ENCODE measurements around the gene FAP. TPM values are rescaled to one million over a fixed set of nuclear protein-coding genes. Genes with fewer than 3 reads are reported as not detected.
A peak's percentile ranks its signal among the peaks of the same experiment; 100 is the strongest.

The FAP gene
- total RNA-seq, 1 experiment from 2014 or later: 0.61 TPM

DNA sequence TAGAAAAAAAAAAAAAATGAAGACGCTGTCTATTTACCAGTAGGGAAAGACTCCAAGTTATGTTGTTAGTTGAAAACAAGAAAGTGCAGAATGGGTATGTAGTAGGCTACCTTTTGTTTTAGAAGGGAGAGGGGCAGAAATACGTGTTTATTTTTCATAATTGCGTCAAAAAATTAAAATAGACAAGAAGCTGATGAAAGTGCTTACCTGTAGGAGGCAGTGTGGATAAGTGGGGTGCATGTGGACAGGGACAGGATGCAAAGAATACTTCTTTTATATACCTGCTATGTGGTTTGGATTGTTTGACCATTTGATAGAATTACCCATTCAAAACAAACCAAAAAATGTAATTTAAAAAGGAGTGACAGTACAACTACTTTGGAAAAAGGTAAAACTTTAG lies 88.2 kb downstream of the FAP start:
- H3K4me1 Mint-ChIP-seq (ENCODE audit: low read depth, unreplicated experiment): peaks cover 9% of the 10 kb centered on the region
- no peaks in the 10 kb centered on the region for H3K27me3 Mint-ChIP-seq (ENCODE audit: unreplicated experiment)
- TF ChIP-seq, protein P1, sequence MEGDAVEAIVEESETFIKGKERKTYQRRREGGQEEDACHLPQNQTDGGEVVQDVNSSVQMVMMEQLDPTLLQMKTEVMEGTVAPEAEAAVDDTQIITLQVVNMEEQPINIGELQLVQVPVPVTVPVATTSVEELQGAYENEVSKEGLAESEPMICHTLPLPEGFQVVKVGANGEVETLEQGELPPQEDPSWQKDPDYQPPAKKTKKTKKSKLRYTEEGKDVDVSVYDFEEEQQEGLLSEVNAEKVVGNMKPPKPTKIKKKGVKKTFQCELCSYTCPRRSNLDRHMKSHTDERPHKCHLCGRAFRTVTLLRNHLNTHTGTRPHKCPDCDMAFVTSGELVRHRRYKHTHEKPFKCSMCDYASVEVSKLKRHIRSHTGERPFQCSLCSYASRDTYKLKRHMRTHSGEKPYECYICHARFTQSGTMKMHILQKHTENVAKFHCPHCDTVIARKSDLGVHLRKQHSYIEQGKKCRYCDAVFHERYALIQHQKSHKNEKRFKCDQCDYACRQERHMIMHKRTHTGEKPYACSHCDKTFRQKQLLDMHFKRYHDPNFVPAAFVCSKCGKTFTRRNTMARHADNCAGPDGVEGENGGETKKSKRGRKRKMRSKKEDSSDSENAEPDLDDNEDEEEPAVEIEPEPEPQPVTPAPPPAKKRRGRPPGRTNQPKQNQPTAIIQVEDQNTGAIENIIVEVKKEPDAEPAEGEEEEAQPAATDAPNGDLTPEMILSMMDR (IDR thresholded peaks at IDR 0.05; ENCODE audit: unreplicated experiment): no peak
- DNase-seq: no peak
- no peak overlapping the region for H3K4me3 Mint-ChIP-seq (ENCODE audit: low read depth, unreplicated experiment)
- intact Hi-C loops (cut with micrococcal nuclease; ENCODE audit: unreplicated experiment): no loop called here
- no TSS peak for BruUV-seq (replicated peaks)
- CTCF ChIA-PET: interaction anchor here (0.6 to 1.1 kb wide), 4 partner anchors 11 to 164 kb away, joined by 3 to 7 read pairs (median 3); partner anchors contain the start of gene IFIH1
- no peaks in the 10 kb centered on the region for H3K36me3 Mint-ChIP-seq (ENCODE audit: insufficient read depth, unreplicated experiment)
- H3K9me3 Mint-ChIP-seq (ENCODE audit: low read depth, unreplicated experiment): no peaks in the 10 kb centered on the region
- H3K27ac Mint-ChIP-seq (ENCODE audit: unreplicated experiment): no peak overlapping the region

GRCh38 chr2:162153608-162154224 lies 89.5 kb downstream of the FAP start:
- Mint-ChIP-seq H3K27ac (ENCODE audit: unreplicated experiment) (no peak overlapping the region), H3K4me3 (ENCODE audit: low read depth, unreplicated experiment) (peak overlapping the region; percentile 29), H3K4me1 (ENCODE audit: low read depth, unreplicated experiment) (peaks cover 9% of the 10 kb centered on the region), H3K9me3 (ENCODE audit: low read depth, unreplicated experiment) (no peaks in the 10 kb centered on the region), H3K27me3 (ENCODE audit: unreplicated experiment) (no peaks in the 10 kb centered on the region), H3K36me3 (ENCODE audit: insufficient read depth, unreplicated experiment) (no peaks in the 10 kb centered on the region)
- no TSS peak for BruUV-seq (replicated peaks)
- TF ChIP-seq, protein P1 (IDR thresholded peaks at IDR 0.05; ENCODE audit: unreplicated experiment): peak; percentile 77
- intact Hi-C loops (cut with micrococcal nuclease; ENCODE audit: unreplicated experiment): loop anchor here (1.0 kb wide), 2 partner anchors 68 to 148 kb away; no protein-coding TSS in a partner anchor
- DNase-seq: peak; percentile 77
- CTCF ChIA-PET: interaction anchor here (0.5 to 1.6 kb wide), 5 partner anchors 26 to 168 kb away, joined by 3 to 25 read pairs (median 3); no protein-coding TSS in a partner anchor

DNA sequence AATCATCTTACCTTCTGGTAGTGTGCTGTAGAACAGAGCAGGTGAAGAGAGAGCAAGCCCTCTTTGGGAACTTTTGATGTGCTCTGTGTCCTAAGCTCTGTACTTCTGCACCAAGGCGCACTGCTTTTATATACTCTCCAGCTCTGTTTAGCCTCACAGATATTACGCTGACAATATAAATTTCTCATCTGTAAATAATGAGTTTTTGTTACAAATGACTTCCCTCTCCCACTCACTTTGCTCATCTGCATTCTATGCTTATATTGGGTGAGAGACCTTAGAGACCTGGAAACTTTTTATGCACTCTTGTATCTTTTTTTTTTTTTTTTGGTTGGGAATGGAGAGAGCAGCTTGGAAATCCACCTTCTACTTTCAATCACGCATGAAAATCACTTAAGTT lies 91.1 kb downstream of the FAP start, which contains the start of gene GCG:
TSS of gene GCG (minus strand) at position 101 of the 400 bp plus-strand sequence. CDS start 3,069 bp downstream, outside the sequence.
- H3K4me3 Mint-ChIP-seq (ENCODE audit: low read depth, unreplicated experiment): no peak within 1 kb of the TSS
- H3K27ac Mint-ChIP-seq (ENCODE audit: unreplicated experiment): no peak within 1 kb of the TSS
- H3K9me3 Mint-ChIP-seq (ENCODE audit: low read depth, unreplicated experiment): no peaks in the 10 kb centered on the region
- BruUV-seq (replicated peaks): no TSS peak
- no peak for DNase-seq
- TF ChIP-seq, protein P1 (IDR thresholded peaks at IDR 0.05; ENCODE audit: unreplicated experiment): no peak
- CTCF ChIA-PET: no interaction called here
- H3K27me3 Mint-ChIP-seq (ENCODE audit: unreplicated experiment): no peaks in the 10 kb centered on the region
- intact Hi-C loops (cut with micrococcal nuclease; ENCODE audit: unreplicated experiment): no loop called here
- H3K36me3 Mint-ChIP-seq (ENCODE audit: insufficient read depth, unreplicated experiment): no peaks in the 10 kb centered on the region
- peaks cover 11% of the 10 kb centered on the region for H3K4me1 Mint-ChIP-seq (ENCODE audit: low read depth, unreplicated experiment)

DNA sequence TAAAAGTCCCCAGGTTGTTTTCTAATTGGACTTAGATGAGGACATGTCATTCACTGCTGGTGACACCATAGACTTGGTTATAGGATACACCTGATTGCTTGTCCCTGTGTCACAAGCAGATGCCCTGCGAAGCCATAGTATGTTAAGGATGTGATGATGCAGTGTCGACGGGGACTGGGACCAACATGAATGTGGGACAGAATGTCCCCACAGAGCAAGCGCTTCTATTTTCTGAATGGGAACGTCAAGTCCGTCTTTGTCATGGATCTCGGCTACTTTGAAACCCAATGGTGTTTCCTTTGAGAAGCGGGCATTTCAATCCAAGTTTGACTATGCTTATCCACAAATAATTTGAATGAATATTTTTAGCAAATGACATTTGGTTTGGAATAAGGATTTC lies 93.3 kb downstream of the FAP start:
- H3K36me3 Mint-ChIP-seq (ENCODE audit: insufficient read depth, unreplicated experiment): no peaks in the 10 kb centered on the region
- H3K27ac Mint-ChIP-seq (ENCODE audit: unreplicated experiment): no peak overlapping the region
- H3K4me1 Mint-ChIP-seq (ENCODE audit: low read depth, unreplicated experiment): peaks cover 23% of the 10 kb centered on the region
- intact Hi-C loops (cut with micrococcal nuclease; ENCODE audit: unreplicated experiment): no loop called here
- CTCF ChIA-PET: no interaction called here
- no TSS peak for BruUV-seq (replicated peaks)
- no peak for DNase-seq
- H3K4me3 Mint-ChIP-seq (ENCODE audit: low read depth, unreplicated experiment): no peak overlapping the region
- TF ChIP-seq, protein P1 (IDR thresholded peaks at IDR 0.05; ENCODE audit: unreplicated experiment): no peak
- H3K27me3 Mint-ChIP-seq (ENCODE audit: unreplicated experiment): no peaks in the 10 kb centered on the region
- no peaks in the 10 kb centered on the region for H3K9me3 Mint-ChIP-seq (ENCODE audit: low read depth, unreplicated experiment)
